Measurements from ENCODE around the gene SLC27A5.

SLC27A5 gene

DNA sequence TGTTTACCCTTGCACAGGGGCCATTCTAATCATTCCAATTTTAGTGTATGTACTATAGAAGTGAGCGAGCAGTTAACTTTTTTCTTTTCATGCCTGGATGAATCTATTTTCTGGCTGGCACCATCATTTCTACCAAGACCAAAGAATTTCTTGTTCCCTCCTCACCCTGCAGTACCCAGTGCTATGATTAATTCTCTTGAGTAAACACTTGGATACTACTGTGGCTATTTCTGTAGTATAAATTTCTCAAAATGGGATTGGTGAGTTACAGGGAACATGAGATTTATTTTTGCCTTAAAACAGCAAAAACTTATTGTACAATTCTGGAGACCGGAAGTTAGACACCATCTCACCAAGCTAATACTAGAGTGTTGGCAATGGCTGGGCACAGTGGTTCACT lies 28.0 kb downstream of the SLC27A5 start:
- no peak overlapping the region for H3K4me2 ChIP-seq (ENCODE audit: low read length)
- no peak overlapping the region for H2AFZ ChIP-seq
- H3K27ac ChIP-seq, result no peak overlapping the region
- no peaks in the 10 kb centered on the region for H3K9me3 ChIP-seq (ENCODE audit: control insufficient read depth, low read length)
- H3K27me3 ChIP-seq (ENCODE audit: control insufficient read depth, insufficient read depth, low read length), result no peaks in the 10 kb centered on the region
- TF ChIP-seq, protein P1, sequence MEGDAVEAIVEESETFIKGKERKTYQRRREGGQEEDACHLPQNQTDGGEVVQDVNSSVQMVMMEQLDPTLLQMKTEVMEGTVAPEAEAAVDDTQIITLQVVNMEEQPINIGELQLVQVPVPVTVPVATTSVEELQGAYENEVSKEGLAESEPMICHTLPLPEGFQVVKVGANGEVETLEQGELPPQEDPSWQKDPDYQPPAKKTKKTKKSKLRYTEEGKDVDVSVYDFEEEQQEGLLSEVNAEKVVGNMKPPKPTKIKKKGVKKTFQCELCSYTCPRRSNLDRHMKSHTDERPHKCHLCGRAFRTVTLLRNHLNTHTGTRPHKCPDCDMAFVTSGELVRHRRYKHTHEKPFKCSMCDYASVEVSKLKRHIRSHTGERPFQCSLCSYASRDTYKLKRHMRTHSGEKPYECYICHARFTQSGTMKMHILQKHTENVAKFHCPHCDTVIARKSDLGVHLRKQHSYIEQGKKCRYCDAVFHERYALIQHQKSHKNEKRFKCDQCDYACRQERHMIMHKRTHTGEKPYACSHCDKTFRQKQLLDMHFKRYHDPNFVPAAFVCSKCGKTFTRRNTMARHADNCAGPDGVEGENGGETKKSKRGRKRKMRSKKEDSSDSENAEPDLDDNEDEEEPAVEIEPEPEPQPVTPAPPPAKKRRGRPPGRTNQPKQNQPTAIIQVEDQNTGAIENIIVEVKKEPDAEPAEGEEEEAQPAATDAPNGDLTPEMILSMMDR (IDR thresholded peaks at IDR 0.05), result no peak
- no peaks in the 10 kb centered on the region for H3K4me1 ChIP-seq
- no peak overlapping the region for H3K9ac ChIP-seq
- H3K4me3 ChIP-seq (ENCODE audit: low read depth, low read length), result no peak overlapping the region
- H3K79me2 ChIP-seq, result no peaks in the 10 kb centered on the region
- no peaks in the 10 kb centered on the region for H3K36me3 ChIP-seq (ENCODE audit: control insufficient read depth, insufficient read depth, low read length)

DNA sequence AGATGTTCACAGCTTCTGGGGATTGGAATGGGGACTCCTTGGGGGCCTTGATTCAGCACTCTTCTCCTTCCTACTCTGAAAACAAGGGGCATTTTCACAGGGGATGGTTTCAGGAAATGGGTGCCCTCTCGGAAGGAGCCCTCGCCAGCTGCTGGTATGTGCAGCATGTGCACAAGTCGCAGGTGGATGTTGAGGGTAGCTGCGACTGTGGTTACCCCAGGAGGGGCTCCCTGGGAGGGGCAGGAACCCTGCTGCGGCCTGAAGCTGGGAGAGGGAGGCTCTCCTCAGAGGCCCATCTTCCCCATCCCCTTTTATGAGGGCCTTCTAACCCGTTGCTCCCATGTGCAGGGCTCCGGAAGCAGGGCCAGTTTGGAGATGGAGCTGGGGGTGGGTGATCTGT lies 29.4 kb downstream of the SLC27A5 start:
- H3K4me3 ChIP-seq (ENCODE audit: low read depth, low read length), result no peak overlapping the region
- no peaks in the 10 kb centered on the region for H3K79me2 ChIP-seq
- no peaks in the 10 kb centered on the region for H3K9me3 ChIP-seq (ENCODE audit: control insufficient read depth, low read length)
- H3K4me2 ChIP-seq (ENCODE audit: low read length), result no peak overlapping the region
- no peak overlapping the region for H3K9ac ChIP-seq
- H2AFZ ChIP-seq, result no peak overlapping the region
- TF ChIP-seq, protein P1 (IDR thresholded peaks at IDR 0.05), result no peak
- no peaks in the 10 kb centered on the region for H3K36me3 ChIP-seq (ENCODE audit: control insufficient read depth, insufficient read depth, low read length)
- no peaks in the 10 kb centered on the region for H3K4me1 ChIP-seq
- H3K27me3 ChIP-seq (ENCODE audit: control insufficient read depth, insufficient read depth, low read length), result no peaks in the 10 kb centered on the region
- no peak overlapping the region for H3K27ac ChIP-seq

DNA sequence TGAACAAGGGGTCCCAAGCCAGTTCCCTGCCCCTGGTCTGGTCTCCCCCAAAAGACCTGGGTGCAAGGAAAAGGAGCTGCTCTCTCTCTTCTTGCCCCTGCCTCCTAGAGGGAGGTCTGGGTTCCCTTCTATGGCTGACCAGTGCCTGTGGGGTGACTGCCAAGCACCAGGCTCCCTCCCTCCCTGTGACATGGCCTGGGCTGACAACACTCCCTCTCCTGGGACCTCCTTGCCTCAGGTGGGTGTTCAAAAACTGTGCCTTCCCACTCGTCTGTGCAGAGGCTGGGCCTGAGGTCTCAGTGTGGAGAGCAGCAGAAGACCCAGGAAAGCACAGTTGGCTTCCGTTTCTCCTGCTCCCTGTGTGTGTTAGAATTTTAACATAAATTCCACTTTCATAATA lies 31.0 kb downstream of the SLC27A5 start:
- Histone ChIP-seq H3K4me2 (ENCODE audit: low read length) (no peak overlapping the region), H3K4me1 (peaks cover 8% of the 10 kb centered on the region), H3K36me3 (ENCODE audit: control insufficient read depth, insufficient read depth, low read length) (no peaks in the 10 kb centered on the region), H3K9ac (no peak overlapping the region), H3K79me2 (no peaks in the 10 kb centered on the region), H3K27ac (no peak overlapping the region), H3K4me3 (ENCODE audit: low read depth, low read length) (no peak overlapping the region), H3K27me3 (ENCODE audit: control insufficient read depth, insufficient read depth, low read length) (no peaks in the 10 kb centered on the region), H3K9me3 (ENCODE audit: control insufficient read depth, low read length) (no peaks in the 10 kb centered on the region), H2AFZ (no peak overlapping the region)
- TF ChIP-seq, protein P1 (IDR thresholded peaks at IDR 0.05), result no peak

DNA sequence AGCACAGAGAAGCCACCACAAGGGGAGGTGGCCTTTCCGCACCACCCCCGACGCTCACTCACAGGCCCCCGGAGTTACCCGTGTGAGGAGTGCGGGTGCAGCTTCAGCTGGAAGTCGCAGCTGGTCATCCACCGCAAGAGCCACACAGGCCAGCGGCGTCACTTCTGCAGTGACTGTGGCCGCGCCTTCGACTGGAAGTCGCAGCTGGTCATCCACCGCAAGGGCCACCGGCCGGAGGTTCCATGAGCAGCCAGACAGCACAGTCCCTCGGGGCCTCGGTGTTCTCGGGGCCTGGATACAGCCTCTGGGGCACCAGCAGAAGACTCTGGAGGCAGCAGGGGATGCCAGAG lies 31.3 kb downstream of the SLC27A5 start:
- TF ChIP-seq, protein P1 (IDR thresholded peaks at IDR 0.05), result no peak
- H3K9ac ChIP-seq, result no peak overlapping the region
- H3K4me3 ChIP-seq (ENCODE audit: low read depth, low read length), result no peak overlapping the region
- H3K36me3 ChIP-seq (ENCODE audit: control insufficient read depth, insufficient read depth, low read length), result no peaks in the 10 kb centered on the region
- H3K27ac ChIP-seq, result no peak overlapping the region
- H3K4me2 ChIP-seq (ENCODE audit: low read length), result no peak overlapping the region
- H3K79me2 ChIP-seq, result no peaks in the 10 kb centered on the region
- H3K9me3 ChIP-seq (ENCODE audit: control insufficient read depth, low read length), result no peaks in the 10 kb centered on the region
- H3K27me3 ChIP-seq (ENCODE audit: control insufficient read depth, insufficient read depth, low read length), result no peaks in the 10 kb centered on the region
- peaks cover 8% of the 10 kb centered on the region for H3K4me1 ChIP-seq
- H2AFZ ChIP-seq, result no peak overlapping the region

DNA sequence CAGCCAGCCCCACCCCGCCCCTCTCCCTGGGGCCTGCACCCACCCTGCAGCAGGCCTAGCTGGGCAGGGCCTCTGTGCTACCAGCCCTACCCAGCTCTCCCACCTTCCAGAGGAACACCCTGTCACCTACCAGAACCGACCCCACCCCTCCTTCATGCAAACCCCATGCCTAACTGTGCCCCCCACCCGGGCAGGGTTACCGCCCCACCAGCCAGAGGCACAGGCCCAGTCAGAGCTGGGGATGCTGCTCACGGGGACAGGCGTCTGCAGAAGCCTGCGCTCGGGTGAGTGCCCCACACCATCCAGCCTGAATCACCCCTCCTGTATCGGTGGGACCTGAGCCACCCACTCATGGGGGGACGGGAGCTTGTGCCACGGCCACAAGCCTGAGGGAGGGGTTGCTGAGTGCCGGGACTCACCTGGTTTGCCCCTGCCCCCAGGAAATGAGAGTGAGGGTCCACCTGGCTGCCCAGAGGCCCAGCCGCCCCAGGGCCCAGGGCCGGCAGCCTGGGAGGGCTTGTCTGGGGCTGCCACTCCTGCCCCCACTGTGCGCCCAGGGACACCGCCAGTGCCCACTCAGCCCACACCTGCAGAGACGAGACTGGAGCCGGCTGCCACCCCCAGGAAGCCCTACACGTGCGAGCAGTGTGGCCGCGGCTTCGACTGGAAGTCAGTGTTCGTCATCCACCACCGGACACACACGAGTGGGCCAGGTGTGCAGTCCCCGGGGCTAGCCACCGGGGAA lies 31.9 kb downstream of the SLC27A5 start:
- TF ChIP-seq, protein P1 (IDR thresholded peaks at IDR 0.05), result no peak
- no peak overlapping the region for H3K27ac ChIP-seq
- H3K4me3 ChIP-seq (ENCODE audit: low read depth, low read length), result no peak overlapping the region
- peaks cover 12% of the 10 kb centered on the region for H3K4me1 ChIP-seq
- no peaks in the 10 kb centered on the region for H3K79me2 ChIP-seq
- H3K27me3 ChIP-seq (ENCODE audit: control insufficient read depth, insufficient read depth, low read length), result no peaks in the 10 kb centered on the region
- H3K9ac ChIP-seq, result no peak overlapping the region
- no peak overlapping the region for H3K4me2 ChIP-seq (ENCODE audit: low read length)
- H2AFZ ChIP-seq, result no peak overlapping the region
- H3K36me3 ChIP-seq (ENCODE audit: control insufficient read depth, insufficient read depth, low read length), result no peaks in the 10 kb centered on the region
- no peaks in the 10 kb centered on the region for H3K9me3 ChIP-seq (ENCODE audit: control insufficient read depth, low read length)
